Measurements from ENCODE around the gene WDR82.

WDR82 gene, protein sequence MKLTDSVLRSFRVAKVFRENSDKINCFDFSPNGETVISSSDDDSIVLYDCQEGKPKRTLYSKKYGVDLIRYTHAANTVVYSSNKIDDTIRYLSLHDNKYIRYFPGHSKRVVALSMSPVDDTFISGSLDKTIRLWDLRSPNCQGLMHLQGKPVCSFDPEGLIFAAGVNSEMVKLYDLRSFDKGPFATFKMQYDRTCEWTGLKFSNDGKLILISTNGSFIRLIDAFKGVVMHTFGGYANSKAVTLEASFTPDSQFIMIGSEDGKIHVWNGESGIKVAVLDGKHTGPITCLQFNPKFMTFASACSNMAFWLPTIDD

DNA sequence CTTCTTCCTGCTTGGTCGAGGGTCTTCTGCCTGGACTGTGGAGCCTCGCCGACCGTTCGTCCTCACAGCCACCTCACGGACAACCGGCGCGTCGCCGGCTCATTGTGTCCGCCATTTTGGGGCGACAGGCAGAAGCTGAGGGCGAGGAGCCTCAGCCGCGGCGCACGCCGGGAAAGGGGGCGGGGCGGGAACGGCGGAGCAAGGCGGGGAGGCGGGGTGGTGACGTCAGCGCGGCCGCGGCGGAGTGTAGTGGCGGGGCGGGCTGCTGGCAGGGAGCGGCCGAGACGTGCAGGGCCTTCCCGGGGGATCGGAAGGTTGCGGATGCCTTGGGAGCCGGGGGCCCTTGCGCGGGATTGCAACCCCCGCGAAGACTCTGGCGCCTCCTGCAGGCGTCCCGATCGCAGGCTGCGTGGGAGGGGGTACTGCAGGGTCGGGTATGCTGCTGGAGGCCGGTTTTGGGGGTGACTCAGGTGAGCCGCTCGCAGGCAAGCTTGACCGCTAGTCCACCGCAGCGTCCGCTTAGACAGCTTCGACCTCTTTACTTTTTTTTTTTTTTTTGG, at the start of gene WDR82:
Gene WDR82, minus strand, starts transcription at position 140 of the 560 bp plus-strand sequence. CDS start 288 bp downstream, outside the sequence.
- TF ChIP-seq, protein P1, sequence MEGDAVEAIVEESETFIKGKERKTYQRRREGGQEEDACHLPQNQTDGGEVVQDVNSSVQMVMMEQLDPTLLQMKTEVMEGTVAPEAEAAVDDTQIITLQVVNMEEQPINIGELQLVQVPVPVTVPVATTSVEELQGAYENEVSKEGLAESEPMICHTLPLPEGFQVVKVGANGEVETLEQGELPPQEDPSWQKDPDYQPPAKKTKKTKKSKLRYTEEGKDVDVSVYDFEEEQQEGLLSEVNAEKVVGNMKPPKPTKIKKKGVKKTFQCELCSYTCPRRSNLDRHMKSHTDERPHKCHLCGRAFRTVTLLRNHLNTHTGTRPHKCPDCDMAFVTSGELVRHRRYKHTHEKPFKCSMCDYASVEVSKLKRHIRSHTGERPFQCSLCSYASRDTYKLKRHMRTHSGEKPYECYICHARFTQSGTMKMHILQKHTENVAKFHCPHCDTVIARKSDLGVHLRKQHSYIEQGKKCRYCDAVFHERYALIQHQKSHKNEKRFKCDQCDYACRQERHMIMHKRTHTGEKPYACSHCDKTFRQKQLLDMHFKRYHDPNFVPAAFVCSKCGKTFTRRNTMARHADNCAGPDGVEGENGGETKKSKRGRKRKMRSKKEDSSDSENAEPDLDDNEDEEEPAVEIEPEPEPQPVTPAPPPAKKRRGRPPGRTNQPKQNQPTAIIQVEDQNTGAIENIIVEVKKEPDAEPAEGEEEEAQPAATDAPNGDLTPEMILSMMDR (conservative IDR thresholded peaks at IDR 0.05): peak; percentile 38
- H3K27ac ChIP-seq: peak within 1 kb of the TSS; percentile 100

GRCh38 chr3:52327486-52328290, 49.2 kb upstream of the WDR82 start:
- no peak overlapping the region for H3K27ac ChIP-seq
- TF ChIP-seq, protein P1 (conservative IDR thresholded peaks at IDR 0.05): no peak

- no peak overlapping the region for H3K27ac ChIP-seq
- TF ChIP-seq, protein P1 (conservative IDR thresholded peaks at IDR 0.05): no peak
Measured at GRCh38 chr3:52326976-52327375, 48.5 kb upstream of the WDR82 start.

GRCh38 chr3:52325686-52326085, 47.2 kb upstream of the WDR82 start:
- no peak overlapping the region for H3K27ac ChIP-seq
- TF ChIP-seq, protein P1 (conservative IDR thresholded peaks at IDR 0.05): no peak

DNA sequence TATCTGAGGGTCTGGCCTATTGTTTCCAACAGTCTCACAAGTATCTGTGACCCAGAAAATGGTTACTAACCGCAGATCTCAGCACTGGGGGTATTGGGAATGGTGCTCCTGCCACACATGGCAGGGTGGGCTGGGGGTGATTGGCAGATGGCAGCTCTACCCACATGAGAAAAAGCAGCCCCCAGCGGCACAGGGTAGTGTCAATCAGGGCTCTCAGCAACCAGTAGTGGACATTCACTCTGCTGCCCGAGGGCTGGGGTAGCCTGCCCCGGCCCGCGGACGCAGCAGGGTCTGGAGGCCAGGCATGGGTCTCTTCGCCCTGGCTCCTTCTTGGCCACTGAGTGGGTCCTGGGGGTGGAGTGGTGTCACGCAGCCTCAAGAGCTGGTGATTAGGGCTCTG, 46.2 kb upstream of the WDR82 start:
- TF ChIP-seq, protein P1 (conservative IDR thresholded peaks at IDR 0.05): no peak
- H3K27ac ChIP-seq: no peak overlapping the region

- H3K27ac ChIP-seq: no peak overlapping the region
- TF ChIP-seq, protein P1 (conservative IDR thresholded peaks at IDR 0.05): no peak
Measured at GRCh38 chr3:52323526-52324295, 45.3 kb upstream of the WDR82 start.
